Smooth muscle cell (in vitro differentiated cells): Measurements from ENCODE around the gene LGALS12. TPM values are rescaled to one million over a fixed set of nuclear protein-coding genes. Genes with fewer than 3 reads are reported as not detected.
"Not testable (repeated sequence)": the region's sequence is repeated elsewhere in the genome, so short reads cannot be mapped to it uniquely, and the experiment has no call there.

Experiments used
- DNase-seq: peaks from one replicate; lab custom pipeline; 2025; ENCODE audit not compliant: unreplicated experiment; lab: John Stamatoyannopoulos, UW
- H2AFZ ChIP-seq: fragments of 200-600 bp; sonication (generic); 2 replicates; pipeline ENCODE4 v1.6.0; 2016; ENCODE audit warnings: antibody characterized with exemption, low read depth, mild to moderate bottlenecking
- H3F3A ChIP-seq: fragments of 200-600 bp; sonication (generic); 2 replicates; pipeline ENCODE4 v1.6.0; 2017; ENCODE audit warnings: antibody characterized with exemption, low read depth
- H3K27ac ChIP-seq: fragments of 200-600 bp; sonication (generic); 2 replicates; pipeline ENCODE4 v1.5.1; 2016; ENCODE audit warnings: low read depth, mild to moderate bottlenecking
- H3K27me3 ChIP-seq: fragments of 200-600 bp; sonication (generic); 2 replicates; pipeline ENCODE4 v1.6.1; 2016; ENCODE audit warnings: low read depth, mild to moderate bottlenecking
- H3K36me3 ChIP-seq: fragments of 200-600 bp; sonication (generic); 2 replicates; pipeline ENCODE4 v1.5.1; 2016; ENCODE audit warnings: low read depth
- H3K4me1 ChIP-seq: fragments of 200-600 bp; sonication (generic); 2 replicates; pipeline ENCODE4 v1.5.1; 2016; ENCODE audit warnings: low read depth
- H3K4me2 ChIP-seq: fragments of 200-600 bp; sonication (generic); 2 replicates; pipeline ENCODE4 v1.6.0; 2016; ENCODE audit warnings: mild to moderate bottlenecking
- H3K4me3 ChIP-seq: fragments of 200-600 bp; sonication (generic); 2 replicates; pipeline ENCODE4 v1.5.1; 2016; ENCODE audit warnings: mild to moderate bottlenecking
- H3K79me2 ChIP-seq: fragments of 200-600 bp; sonication (generic); 2 replicates; pipeline ENCODE4 v1.6.0; 2016; ENCODE audit warnings: low read depth, mild to moderate bottlenecking
- H3K9ac ChIP-seq: fragments of 200-600 bp; sonication (generic); 2 replicates; pipeline ENCODE4 v1.6.0; 2016; ENCODE audit warnings: low read depth
- H3K9me3 ChIP-seq: fragments of 200-600 bp; sonication (generic); replicated peaks from 2 replicates; pipeline ENCODE4 v1.5.1; 2016; ENCODE audit warnings: low read depth
- H4K20me1 ChIP-seq: fragments of 200-600 bp; sonication (generic); 2 replicates; pipeline ENCODE4 v1.6.0; 2016; ENCODE audit warnings: low read depth
- CTCF ChIP-seq: fragments of 200-600 bp; sonication (generic); IDR thresholded peaks from 2 replicates; pipeline ENCODE4 v1.5.1; 2017; ENCODE audit warnings: borderline replicate concordance, mild to moderate bottlenecking, antibody characterized with exemption; ENCODE audit not compliant: insufficient read depth, poor library complexity, severe bottlenecking
- WGBS: methylation state at CpG from one replicate; pipeline ENCODE4 v1.1.7; 2016; ENCODE audit warnings: low lambda C conversion rate; 5-methylcytosine and 5-hydroxymethylcytosine counted together
- polyA plus RNA-seq: library from polyadenylated mRNA; unstranded; fragments of >200 nt; fragmentation: Nextera tagmentation; extraction: Ambion mirVana; gene quantifications from 2 replicates; pipeline ENCODE4 v1.2.1, GENCODE V29; 2016
- total RNA-seq: library from RNA; depleted of rRNA; stranded (reverse); fragments of >200 nt; gene quantifications from 2 replicates; pipeline ENCODE4 v1.2.3, GENCODE V29; 2014

Gene LGALS12
- total and polyA plus RNA-seq, 2 experiments from 2014 or later = not detected

DNA sequence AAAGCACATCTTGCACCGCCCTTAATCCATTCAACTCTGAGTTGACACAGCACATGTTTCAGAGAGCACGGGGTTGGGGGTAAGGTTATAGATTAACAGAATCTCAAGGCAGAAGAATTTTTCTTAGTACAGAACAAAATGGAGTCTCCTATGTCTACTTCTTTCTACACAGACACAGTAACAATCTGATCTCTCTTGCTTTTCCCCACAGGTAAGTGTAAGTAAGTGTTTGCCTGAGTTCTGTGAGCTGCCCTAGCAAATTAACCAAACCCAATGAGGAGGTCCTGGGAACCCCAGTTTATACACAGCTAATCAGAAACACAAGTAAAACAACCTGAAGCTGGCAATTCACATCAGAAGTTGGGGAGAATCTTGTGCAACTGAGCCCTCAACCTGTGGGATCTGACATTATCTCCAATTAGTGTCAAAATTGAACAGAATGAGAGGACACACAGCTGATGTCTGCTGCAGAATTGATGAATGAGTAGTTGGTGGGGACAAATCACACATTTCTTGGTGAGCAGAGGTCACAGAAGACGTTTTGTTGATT is 22.9 kb downstream of the LGALS12 start:
- H3K4me2 ChIP-seq, H3K79me2 ChIP-seq, H3F3A ChIP-seq, H3K4me3 ChIP-seq, H2AFZ ChIP-seq, H4K20me1 ChIP-seq, H3K9me3 ChIP-seq, H3K9ac ChIP-seq, H3K36me3 ChIP-seq, H3K27ac ChIP-seq, DNase-seq: not testable (repeated sequence)
- Histone ChIP-seq H3K4me1 (peaks cover 22% of the 10 kb centered on the region), H3K27me3 (peaks cover 20% of the 10 kb centered on the region)
- WGBS = 50% methylated on average over 1 of the region's 3 CpGs

- not testable (repeated sequence) for H3K27ac ChIP-seq, H3K4me2 ChIP-seq
Measured at GRCh38 chr11:63529373-63529772, 23.5 kb downstream of the LGALS12 start.

DNA sequence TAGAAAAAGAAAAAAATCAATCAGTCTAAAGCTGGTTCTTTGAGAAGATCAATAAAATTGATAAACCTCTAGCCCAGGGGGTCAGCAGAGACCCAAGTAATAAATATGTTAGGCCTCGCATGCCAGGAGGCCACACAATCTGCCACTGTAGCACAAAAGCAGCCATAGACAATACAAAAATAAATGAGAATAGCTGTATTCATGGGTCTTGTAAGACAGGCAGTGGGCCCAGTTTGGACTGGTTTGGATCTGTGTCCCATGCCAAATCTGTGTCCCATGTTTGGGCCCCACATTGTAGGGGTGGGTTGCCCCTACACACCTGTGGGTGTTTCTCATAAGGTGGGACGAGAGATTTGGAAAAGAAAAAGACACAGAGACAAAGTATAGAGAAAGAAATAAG is 24.1 kb downstream of the LGALS12 start:
- H3K27me3 ChIP-seq = peaks cover 20% of the 10 kb centered on the region
- 91% methylated on average over 2 of the region's 2 CpGs for WGBS
- no peaks in the 10 kb centered on the region for H3K36me3 ChIP-seq
- no peak for DNase-seq
- no peak for TF ChIP-seq CTCF
- H3K4me3 ChIP-seq = no peak overlapping the region
- H3K9me3 ChIP-seq = no peaks in the 10 kb centered on the region
- H3K4me2 ChIP-seq = no peak overlapping the region
- H3K9ac ChIP-seq = no peak overlapping the region
- no peaks in the 10 kb centered on the region for H4K20me1 ChIP-seq
- peaks cover 22% of the 10 kb centered on the region for H3K4me1 ChIP-seq
- no peak overlapping the region for H2AFZ ChIP-seq
- no peaks in the 10 kb centered on the region for H3K79me2 ChIP-seq
- no peak overlapping the region for H3K27ac ChIP-seq
- no peaks in the 10 kb centered on the region for H3F3A ChIP-seq

More at GRCh38 chr11:63529373-63529772, 23.5 kb downstream of the LGALS12 start:
- H3K27me3 ChIP-seq = peaks cover 20% of the 10 kb centered on the region
- H3K9ac ChIP-seq, H3F3A ChIP-seq, H2AFZ ChIP-seq, H3K79me2 ChIP-seq, DNase-seq, H3K9me3 ChIP-seq, H4K20me1 ChIP-seq, H3K36me3 ChIP-seq, H3K4me3 ChIP-seq: not testable (repeated sequence)
- peaks cover 22% of the 10 kb centered on the region for H3K4me1 ChIP-seq
- WGBS = 49% methylated on average over 6 of the region's 6 CpGs

DNA sequence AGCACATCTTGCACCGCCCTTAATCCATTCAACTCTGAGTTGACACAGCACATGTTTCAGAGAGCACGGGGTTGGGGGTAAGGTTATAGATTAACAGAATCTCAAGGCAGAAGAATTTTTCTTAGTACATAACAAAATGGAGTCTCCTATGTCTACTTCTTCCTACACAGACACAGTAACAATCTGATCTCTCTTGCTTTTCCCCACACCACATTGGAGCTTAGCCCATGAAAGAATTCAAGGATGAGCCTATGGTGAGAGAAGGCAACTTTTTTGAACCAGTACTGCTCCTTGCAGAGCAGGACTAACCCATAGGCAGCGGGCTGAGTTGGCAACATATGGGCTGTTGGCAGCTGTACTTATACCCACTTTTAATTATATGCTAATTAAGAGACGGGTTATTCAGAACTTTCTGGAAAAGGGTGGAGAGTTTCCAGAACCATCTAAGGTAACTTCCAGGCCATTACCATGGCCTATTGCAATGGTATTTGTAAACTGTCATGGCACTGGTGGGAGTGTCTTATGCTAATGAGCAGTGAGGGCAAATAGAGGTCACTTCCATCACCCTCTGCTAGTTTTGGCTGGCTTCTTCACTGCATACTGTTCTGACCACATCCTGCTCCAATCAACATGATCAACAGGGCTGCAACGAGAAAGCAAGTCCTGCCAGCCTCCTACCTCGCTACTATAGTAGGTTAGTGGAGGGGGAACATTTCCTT is 25.3 kb downstream of the LGALS12 start:
- not testable (repeated sequence) for H2AFZ ChIP-seq, H3K9me3 ChIP-seq, H3K27ac ChIP-seq, H3K4me3 ChIP-seq, H3F3A ChIP-seq, H3K4me2 ChIP-seq, H4K20me1 ChIP-seq, H3K9ac ChIP-seq, DNase-seq, H3K79me2 ChIP-seq, H3K36me3 ChIP-seq
- Histone ChIP-seq H3K27me3 (peaks cover 20% of the 10 kb centered on the region), H3K4me1 (peaks cover 22% of the 10 kb centered on the region)
- 73% methylated on average over 4 of the region's 6 CpGs for WGBS

DNA sequence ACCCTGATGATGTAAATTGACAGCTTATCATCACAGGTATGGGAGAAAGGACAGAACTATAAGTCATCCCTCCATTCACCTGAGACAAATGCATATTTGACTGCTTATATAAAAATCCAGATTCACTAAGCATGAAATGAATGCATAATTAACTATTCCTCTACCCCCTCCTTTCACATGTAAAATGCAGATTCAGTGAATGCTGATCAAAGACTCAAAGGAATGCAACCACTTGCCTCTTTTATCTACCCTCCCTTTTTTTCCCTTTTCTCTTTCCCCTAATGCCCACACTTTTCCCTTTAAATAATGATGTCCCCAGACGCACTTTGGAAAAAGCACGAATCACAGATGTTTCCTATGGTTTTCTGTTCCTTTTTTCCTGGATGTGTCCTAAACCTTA is 26.2 kb downstream of the LGALS12 start:
- no peak for DNase-seq
- WGBS = 48% methylated on average over 2 of the region's 2 CpGs

More for the DNA sequence above, 26.2 kb downstream of the LGALS12 start:
- no peaks in the 10 kb centered on the region for H3F3A ChIP-seq
- no peaks in the 10 kb centered on the region for H4K20me1 ChIP-seq
- H3K36me3 ChIP-seq = no peaks in the 10 kb centered on the region
- H3K27me3 ChIP-seq = peaks cover 20% of the 10 kb centered on the region
- TF ChIP-seq CTCF = no peak
- H2AFZ ChIP-seq = no peak overlapping the region
- H3K9me3 ChIP-seq = no peaks in the 10 kb centered on the region
- H3K27ac ChIP-seq = no peak overlapping the region
- no peak overlapping the region for H3K9ac ChIP-seq
- H3K4me3 ChIP-seq = no peak overlapping the region
- H3K79me2 ChIP-seq = no peaks in the 10 kb centered on the region
- H3K4me1 ChIP-seq = peaks cover 22% of the 10 kb centered on the region
- no peak overlapping the region for H3K4me2 ChIP-seq
